Aorta (tissue), 5 donors: ENCODE data around the gene GPR31. TPM values are rescaled to one million over a fixed set of nuclear protein-coding genes. Genes with fewer than 3 reads are reported as not detected.
A peak's percentile ranks its signal among the peaks of the same experiment; 100 is the strongest.
"Not testable (repeated sequence)": the region's sequence is repeated elsewhere in the genome, so short reads cannot be mapped to it uniquely, and the experiment has no call there.

Experiments
- ATAC-seq: fragments of 200-7000 bp; cut with Tn5 transposase; one replicate; pipeline ENCODE4 v1.9.1; 2022; ENCODE audit warnings: moderate library complexity; ENCODE audit not compliant: low FRiP score
- DNase-seq, 2 donors: peaks; one replicate each; pipeline ENCODE4 v3.0.0-alpha.2; 2020
- H3K27ac ChIP-seq, 2 donors: one replicate each; pipeline ENCODE4 v1.5.1; 2013; ENCODE audit warnings: low read length in 2 of 2, mild to moderate bottlenecking in 2 of 2, moderate library complexity in 2 of 2, control low read depth in 1 of 2, inconsistent platforms in 1 of 2, low read depth in 1 of 2
- H3K27me3 ChIP-seq, 2 donors: one replicate each; pipeline ENCODE4 v1.6.1; 2013; ENCODE audit warnings: control low read depth in 1 of 2, low read length in 1 of 2, mild to moderate bottlenecking in 1 of 2, moderate library complexity in 1 of 2; ENCODE audit not compliant: insufficient read depth in 2 of 2, control insufficient read depth in 1 of 2
- H3K36me3 ChIP-seq, 2 donors: one replicate each; pipeline ENCODE4 v1.6.1; 2013; ENCODE audit warnings: control low read depth in 1 of 2, low read length in 1 of 2, mild to moderate bottlenecking in 1 of 2; ENCODE audit not compliant: insufficient read depth in 2 of 2, control insufficient read depth in 1 of 2
- H3K4me1 ChIP-seq, 2 donors: one replicate each; pipeline ENCODE4 v1.6.1; 2013; ENCODE audit warnings: low read length in 2 of 2, control low read depth in 1 of 2, mild to moderate bottlenecking in 1 of 2, moderate library complexity in 1 of 2; ENCODE audit not compliant: insufficient read depth in 2 of 2, control insufficient read depth in 1 of 2
- H3K4me3 ChIP-seq, 2 donors: one replicate each; pipeline ENCODE4 v1.5.1; 2013; ENCODE audit warnings: low read length in 2 of 2, control low read depth in 1 of 2, mild to moderate bottlenecking in 1 of 2
- H3K9me3 ChIP-seq: one replicate; pipeline ENCODE4 v1.6.1; 2013; ENCODE audit warnings: mild to moderate bottlenecking, low read length; ENCODE audit not compliant: control insufficient read depth
- WGBS, 2 donors: extraction: QIAGEN DNeasy Blood & Tissue Kit; methylation state at CpG; one replicate each; pipeline ENCODE4 v1.1.7; 2013; 5-methylcytosine and 5-hydroxymethylcytosine counted together
- intact Hi-C, 2 donors: fragments of 100-400 bp; cut with DNase I; formaldehyde crosslinking; loops; one replicate each; pipeline versions ENCODE4 v1.14.2 to v1.15.0; 2022
- polyA plus RNA-seq, 2 donors: library from polyadenylated mRNA; stranded (reverse); fragments of 200-250 nt; gene quantifications; one replicate each; pipeline ENCODE4 v1.2.3, GENCODE V29; 2013
- total RNA-seq, 2 donors: library from RNA; stranded (reverse); fragmentation: NEBNext Ultra II Directional; extraction: Animal tissue kit (Norgen Biotek cat#: 25700); gene quantifications; one replicate each; pipeline ENCODE4 v1.2.1, GENCODE V29; 2021
- donor health status: healthy with polysubstance abuse.
- donor health status: Bipolar disorder and iron deficiency.
- donor health status: DM: no; HTN: no; CAD: no.
- donor health status: DM: no; HTN: no; CAD: no.
- donor health status: DM: yes; HTN: yes; CAD: no.

GPR31 gene
- total and polyA plus RNA-seq, 4 donors, result not detected

- H3K4me3 ChIP-seq, ATAC-seq, intact Hi-C loops, H3K27ac ChIP-seq, H3K36me3 ChIP-seq, H3K27me3 ChIP-seq, H3K4me1 ChIP-seq, DNase-seq, H3K9me3 ChIP-seq: not testable (repeated sequence)
- WGBS, 2 donors, result 67 to 80% methylated on average over 4 to 6 of the region's 6 CpGs
Measured at GRCh38 chr6:167193515-167194125, 35.8 kb upstream of the GPR31 start.

DNA sequence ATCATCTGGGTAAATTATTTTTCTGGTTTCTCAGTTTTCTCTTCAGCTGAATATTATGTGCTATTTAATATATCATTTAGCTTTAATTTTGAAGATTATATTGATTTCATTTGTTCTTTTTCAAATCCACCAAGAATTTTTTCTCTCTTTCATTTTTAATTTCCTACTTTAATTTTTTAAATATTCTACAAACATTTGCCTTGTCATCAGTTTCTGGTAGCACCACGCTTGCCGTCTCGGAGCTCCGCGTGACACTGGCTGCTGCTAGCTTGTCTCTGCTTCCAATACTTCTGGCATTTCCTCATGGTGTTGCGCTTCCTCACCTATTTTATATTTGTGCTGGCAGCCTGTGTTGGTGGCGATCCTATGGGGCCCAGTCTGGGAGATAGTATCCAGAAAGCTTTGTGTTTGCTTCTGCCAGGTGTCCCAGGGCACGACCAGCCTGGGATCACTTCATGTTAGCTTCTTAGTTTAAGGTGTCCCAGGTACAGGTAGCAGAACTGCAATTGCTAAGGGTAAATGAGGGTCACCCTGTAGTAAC lies 33.3 kb upstream of the GPR31 start:
- ATAC-seq, H3K36me3 ChIP-seq, intact Hi-C loops, H3K4me1 ChIP-seq, H3K4me3 ChIP-seq, DNase-seq, H3K27ac ChIP-seq, H3K27me3 ChIP-seq, H3K9me3 ChIP-seq: not testable (repeated sequence)
- WGBS, 2 donors, result 92 to 93% methylated on average over 8 of the region's 8 CpGs

DNA sequence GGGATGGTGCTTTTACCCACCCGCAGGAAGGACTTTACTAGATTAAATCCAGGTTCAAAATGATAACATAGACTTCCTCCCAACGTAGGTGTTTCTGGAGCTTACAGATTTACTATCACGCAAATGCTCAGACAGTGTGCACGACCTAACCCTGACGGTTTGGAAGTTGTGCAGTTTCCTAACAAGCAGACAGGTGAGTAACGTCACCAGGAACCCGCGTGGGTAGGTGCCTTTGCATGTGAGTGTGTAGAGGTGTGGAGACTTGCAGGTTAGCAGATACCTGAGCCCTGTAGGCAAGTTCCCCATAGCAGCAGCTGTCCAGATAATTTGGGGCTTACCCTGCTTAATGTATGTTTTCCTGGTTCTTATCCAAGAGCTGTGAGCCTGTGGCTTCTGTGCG lies 29.5 kb upstream of the GPR31 start:
- DNase-seq, ATAC-seq, intact Hi-C loops, H3K36me3 ChIP-seq, H3K27ac ChIP-seq, H3K9me3 ChIP-seq, H3K4me3 ChIP-seq, H3K27me3 ChIP-seq, H3K4me1 ChIP-seq: not testable (repeated sequence)
- 74 to 76% methylated on average over 9 of the region's 9 CpGs for WGBS, 2 donors

DNA sequence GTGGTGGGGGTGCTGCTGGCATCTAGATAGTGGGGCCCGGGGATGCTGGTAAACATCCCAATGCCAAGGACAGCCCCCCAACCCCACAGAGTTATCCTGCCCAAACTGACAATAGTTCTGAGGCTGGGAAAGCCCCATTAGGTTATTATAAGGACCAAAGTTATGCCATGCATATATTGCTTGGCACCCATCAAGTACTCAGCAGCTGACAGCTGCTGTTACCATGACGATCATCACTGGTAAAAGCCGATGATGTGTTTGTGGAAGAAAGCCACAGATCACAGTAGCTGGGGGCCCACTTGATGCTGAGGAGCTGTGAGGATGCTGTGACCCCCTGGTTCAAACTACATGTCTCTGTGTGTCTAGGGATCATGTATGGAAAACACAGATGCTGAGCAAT lies 27.3 kb upstream of the GPR31 start:
- H3K27me3 ChIP-seq, H3K4me1 ChIP-seq, ATAC-seq, intact Hi-C loops, H3K4me3 ChIP-seq, H3K9me3 ChIP-seq, DNase-seq, H3K27ac ChIP-seq, H3K36me3 ChIP-seq: not testable (repeated sequence)
- 44 to 57% methylated on average over 3 of the region's 3 CpGs for WGBS, 2 donors

DNA sequence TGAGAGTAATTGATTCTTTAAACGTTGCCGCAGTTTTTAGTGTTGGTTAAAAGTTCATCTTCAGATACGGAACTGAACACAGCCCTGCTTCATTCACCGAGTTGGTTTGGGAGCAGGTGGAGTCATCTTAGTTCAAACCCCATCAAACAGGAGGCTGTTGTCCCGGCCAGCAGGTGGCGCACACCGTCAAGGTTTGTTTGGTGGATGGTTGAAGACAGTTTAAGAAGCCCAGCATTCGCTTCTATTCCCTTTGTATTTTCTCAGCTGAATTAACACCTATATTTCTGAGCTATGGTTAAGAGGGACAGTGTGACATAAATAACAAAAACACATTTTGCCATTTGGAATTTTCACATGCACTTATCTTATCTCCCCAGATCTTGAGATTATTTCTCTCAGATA lies 25.1 kb upstream of the GPR31 start:
- H3K9me3 ChIP-seq, DNase-seq, H3K36me3 ChIP-seq, H3K4me1 ChIP-seq, H3K27ac ChIP-seq, ATAC-seq, H3K27me3 ChIP-seq, intact Hi-C loops, H3K4me3 ChIP-seq: not testable (repeated sequence)
- WGBS, 2 donors, result 7 to 14% methylated on average over 4 of the region's 8 CpGs

DNA sequence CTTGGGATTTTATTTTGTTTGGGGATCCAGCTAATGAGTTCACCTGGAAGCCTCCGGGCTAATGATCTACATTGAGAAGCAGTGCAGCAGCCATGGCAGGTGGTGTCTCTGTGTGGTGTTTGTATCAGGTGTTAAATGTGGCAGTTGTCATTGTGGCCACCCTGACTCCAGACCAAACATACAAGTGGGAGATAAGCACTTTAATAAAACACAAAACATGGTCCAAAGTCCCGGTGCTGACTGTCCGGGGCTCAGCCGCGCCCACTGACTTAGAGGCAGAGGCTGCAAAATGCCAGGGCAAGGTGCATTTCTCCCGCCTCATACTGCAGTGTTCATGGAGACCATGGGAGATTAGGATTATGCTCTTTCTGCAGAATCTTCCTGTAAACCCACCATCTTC lies 23.6 kb upstream of the GPR31 start:
- no CpG with 5 or more reads among the region's 6 CpGs for WGBS, 2 donors
- ATAC-seq, H3K27ac ChIP-seq: not testable (repeated sequence)

GRCh38 chr6:167180086-167180485 lies 22.3 kb upstream of the GPR31 start:
- H3K4me1 ChIP-seq, ATAC-seq, H3K9me3 ChIP-seq, H3K36me3 ChIP-seq, H3K4me3 ChIP-seq, intact Hi-C loops, H3K27ac ChIP-seq, DNase-seq, H3K27me3 ChIP-seq: not testable (repeated sequence)
- WGBS, 2 donors, result 82 to 84% methylated on average over 6 to 7 of the region's 8 CpGs

More for the DNA sequence above, 23.6 kb upstream of the GPR31 start:
- intact Hi-C loops, H3K4me1 ChIP-seq, H3K9me3 ChIP-seq, H3K27me3 ChIP-seq, H3K36me3 ChIP-seq, H3K4me3 ChIP-seq, DNase-seq: not testable (repeated sequence)

- H3K9me3 ChIP-seq, intact Hi-C loops, H3K27ac ChIP-seq, H3K36me3 ChIP-seq, DNase-seq, H3K4me1 ChIP-seq, H3K27me3 ChIP-seq, H3K4me3 ChIP-seq: not testable (repeated sequence)
- ATAC-seq, result peak; percentile 46
- 85% methylated on average over 22 to 25 of the region's 31 CpGs for WGBS, 2 donors
Measured at GRCh38 chr6:167178896-167179655, 21.3 kb upstream of the GPR31 start.

DNA sequence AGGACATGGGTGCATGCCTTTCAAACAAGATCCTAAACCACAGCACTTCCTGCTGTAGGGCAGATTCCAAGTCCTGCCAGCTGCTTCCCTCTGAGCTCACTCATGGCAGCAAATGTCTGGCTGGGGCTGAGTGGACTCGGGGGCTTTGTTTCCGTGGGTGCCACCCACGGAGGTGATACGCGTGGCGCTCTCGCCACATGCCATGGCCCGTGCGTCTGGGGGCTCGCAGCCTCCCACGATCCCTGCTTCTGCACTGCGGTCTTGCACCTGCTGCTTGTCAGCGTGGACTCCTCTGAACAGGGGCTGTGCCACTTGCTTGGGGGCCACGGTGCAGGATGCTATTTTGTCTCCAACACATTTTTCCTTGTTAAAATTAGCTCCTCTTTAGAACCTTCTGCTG lies 19.5 kb upstream of the GPR31 start:
- H3K9me3 ChIP-seq, H3K4me3 ChIP-seq, DNase-seq, ATAC-seq, H3K4me1 ChIP-seq, H3K36me3 ChIP-seq, H3K27ac ChIP-seq, H3K27me3 ChIP-seq, intact Hi-C loops: not testable (repeated sequence)
- WGBS, 2 donors, result 89 to 92% methylated on average over 11 to 14 of the region's 14 CpGs
